SK-N-SH (cell line): ENCODE data around the gene LRRC1. TPM values are rescaled to one million over a fixed set of nuclear protein-coding genes. Genes with fewer than 3 reads are reported as not detected.

ENCODE experiments used
- CTCF ChIA-PET: fragments of 300-600, 350-600 bp; formaldehyde crosslinking; extraction: SDS; loops from one replicate; lab custom pipeline; 2021; lab: Yijun Ruan, JAX
- POLR2A ChIA-PET: fragments of 350-600 bp; sonication (Branson Sonifier 250); formaldehyde crosslinking; extraction: SDS; loops from one replicate; lab custom pipeline; 2020; ENCODE audit warnings: antibody characterized with exemption, inconsistent platforms; lab: Yijun Ruan, JAX
- DNase-seq: peaks from one replicate; pipeline ENCODE4 v3.0.0; 2012
- H2AFZ ChIP-seq: fragments of 200-600 bp; sonication (generic); 2 replicates; pipeline ENCODE4 v1.8.1; 2016; ENCODE audit warnings: antibody characterized with exemption, mild to moderate bottlenecking, low read depth
- H3F3A ChIP-seq: fragments of 200-600 bp; sonication (generic); replicated peaks from 2 replicates; pipeline ENCODE3; 2016; ENCODE audit warnings: antibody characterized with exemption, mild to moderate bottlenecking; ENCODE audit not compliant: insufficient read depth
- H3K27ac ChIP-seq, 2 experiments: fragments of 200-500 bp in 1 of 2; fragments of 200-600 bp in 1 of 2; sonication (Bioruptor generic) in 1 of 2; sonication (generic), shearing (Covaris generic) in 1 of 2; 2 replicates each; pipeline versions ENCODE4 v1.5.1 to v1.6.1; 2014 to 2016; ENCODE audit warnings: low read depth in 2 of 2, inconsistent platforms in 1 of 2, low read length in 1 of 2, mild to moderate bottlenecking in 1 of 2, mixed read lengths in 1 of 2
- H3K27me3 ChIP-seq: fragments of 200-600 bp; sonication (generic), shearing (Covaris generic); 2 replicates; pipeline ENCODE4 v1.6.1; 2016; ENCODE audit warnings: mixed run types; ENCODE audit not compliant: insufficient read depth
- H3K36me3 ChIP-seq, 2 experiments: fragments of 200-500 bp in 1 of 2; fragments of 200-600 bp in 1 of 2; sonication (Bioruptor generic) in 1 of 2; sonication (generic) in 1 of 2; replicated peaks in 1 of 2; 2 replicates each; pipeline versions ENCODE3 to v1.5.1; 2014 to 2016; ENCODE audit warnings: low read length in 1 of 2, mild to moderate bottlenecking in 1 of 2; ENCODE audit not compliant: insufficient read depth in 2 of 2, control insufficient read depth in 1 of 2
- H3K4me1 ChIP-seq, 2 experiments: fragments of 200-500 bp in 1 of 2; fragments of 200-600 bp in 1 of 2; sonication (Bioruptor generic) in 1 of 2; sonication (generic), shearing (Covaris generic) in 1 of 2; 2 replicates each; pipeline versions ENCODE4 v1.5.1 to v1.6.1; 2014 to 2016; ENCODE audit warnings: low read depth in 1 of 2, low read length in 1 of 2, mixed run types in 1 of 2; ENCODE audit not compliant: insufficient read depth in 2 of 2, control insufficient read depth in 1 of 2
- H3K4me2 ChIP-seq: fragments of 200-600 bp; sonication (generic), shearing (Covaris generic); 2 replicates; pipeline ENCODE4 v1.6.1; 2017; ENCODE audit warnings: mixed run types
- H3K4me3 ChIP-seq, 2 experiments: fragments of 200-500 bp in 1 of 2; fragments of 200-600 bp in 1 of 2; sonication (Bioruptor generic) in 1 of 2; sonication (generic), shearing (Covaris generic) in 1 of 2; 2 replicates each; pipeline versions ENCODE4 v1.5.1 to v1.8.1; 2014 to 2016; ENCODE audit warnings: low read depth in 2 of 2, inconsistent platforms in 1 of 2, low read length in 1 of 2, mild to moderate bottlenecking in 1 of 2, mixed read lengths in 1 of 2, moderate library complexity in 1 of 2
- H3K79me2 ChIP-seq: fragments of 200-600 bp; sonication (generic); 2 replicates; pipeline ENCODE4 v1.8.1; 2017; ENCODE audit warnings: mild to moderate bottlenecking; ENCODE audit not compliant: insufficient read depth
- H3K9ac ChIP-seq: fragments of 200-600 bp; sonication (generic); 2 replicates; pipeline ENCODE4 v1.6.1; 2017; ENCODE audit warnings: mixed run types
- H3K9me2 ChIP-seq: fragments of 200-600 bp; sonication (generic); 2 replicates; pipeline ENCODE4 v1.6.1; 2017; ENCODE audit warnings: mixed run types
- H3K9me3 ChIP-seq: fragments of 200-600 bp; sonication (generic); 2 replicates; pipeline ENCODE4 v1.6.1; 2017; ENCODE audit warnings: mixed run types, mild to moderate bottlenecking, moderate library complexity
- H4K20me1 ChIP-seq: fragments of 200-600 bp; sonication (generic); 2 replicates; pipeline ENCODE4 v1.6.1; 2017; ENCODE audit warnings: mild to moderate bottlenecking, mixed run types; ENCODE audit not compliant: insufficient read depth
- CHD2 ChIP-seq: fragments of 150-350 bp; IDR thresholded peaks from 2 replicates; pipeline ENCODE4 v1.6.1; 2018; ENCODE audit warnings: low read length; ENCODE audit not compliant: partially characterized antibody
- EP300 ChIP-seq, 2 experiments: IDR thresholded peaks; 2 replicates each; pipeline versions ENCODE4 v1.4.0 to v1.6.1; 2012; ENCODE audit warnings: borderline replicate concordance in 1 of 2, low read depth in 1 of 2, low read length in 1 of 2
- FOXJ3 ChIP-seq: sonication (generic); formaldehyde crosslinking; IDR thresholded peaks from 2 replicates; pipeline ENCODE4 v1.5.1; 2020; ENCODE audit warnings: mild to moderate bottlenecking, missing genetic modification reagents
- GABPA ChIP-seq: IDR thresholded peaks from 2 replicates; pipeline ENCODE4 v1.4.0; 2012; ENCODE audit warnings: low read depth, mild to moderate bottlenecking
- JUND ChIP-seq: IDR thresholded peaks from 2 replicates; pipeline ENCODE4 v1.4.0; 2012
- MEF2A ChIP-seq: IDR thresholded peaks from 2 replicates; pipeline ENCODE4 v1.4.0; 2012; ENCODE audit warnings: low read depth, borderline replicate concordance
- NFIC ChIP-seq: IDR thresholded peaks from 2 replicates; pipeline ENCODE4 v1.4.0; 2012; ENCODE audit warnings: borderline replicate concordance
- NRF1 ChIP-seq: IDR thresholded peaks from 2 replicates; pipeline ENCODE4 v1.6.1; 2012; ENCODE audit warnings: low read depth, mild to moderate bottlenecking, low read length
- POLR2AphosphoS5 ChIP-seq: IDR thresholded peaks from 2 replicates; pipeline ENCODE4 v1.6.1; 2012; ENCODE audit warnings: low read depth, low read length
- RFX5 ChIP-seq: IDR thresholded peaks from 2 replicates; pipeline ENCODE4 v1.6.1; 2012; ENCODE audit warnings: mild to moderate bottlenecking, improper control_type of control experiment, low read length
- RXRA ChIP-seq: IDR thresholded peaks from 2 replicates; pipeline ENCODE4 v1.4.0; 2012; ENCODE audit warnings: low read depth, mild to moderate bottlenecking, borderline replicate concordance
- SIN3A ChIP-seq: IDR thresholded peaks from 2 replicates; pipeline ENCODE4 v1.6.1; 2012; ENCODE audit warnings: low read depth, mild to moderate bottlenecking, low read length, moderate library complexity, borderline replicate concordance
- WGBS: methylation state at CpG from one replicate; pipeline ENCODE4 v1.1.6; 2017; ENCODE audit warnings: low lambda C conversion rate; 5-methylcytosine and 5-hydroxymethylcytosine counted together
- polyA plus RNA-seq, 3 experiments: library from polyadenylated mRNA; depleted of rRNA; stranded (reverse); fragments of >200 nt; gene quantifications; 2 replicates each; pipeline ENCODE4 v1.2.3, GENCODE V29; 2012
- TF ChIP-seq, protein P1 (sequence below): fragments of 150-350 bp; IDR thresholded peaks from 2 replicates; pipeline ENCODE4 v1.6.1; 2017; ENCODE audit warnings: antibody characterized with exemption, low read length, low read depth, borderline replicate concordance
- TF ChIP-seq, protein P2 (sequence below): fragments of 200-600 bp; sonication (generic); IDR thresholded peaks from 2 replicates; pipeline ENCODE4 v1.6.1; 2017; ENCODE audit warnings: antibody characterized with exemption, mild to moderate bottlenecking, moderate library complexity
- TF ChIP-seq, protein P3 (sequence below): IDR thresholded peaks from 2 replicates; pipeline ENCODE4 v1.4.0; 2012; ENCODE audit warnings: low read depth
- TF ChIP-seq, protein P4 (sequence below): IDR thresholded peaks from 2 replicates; pipeline ENCODE4 v1.4.0; 2012; ENCODE audit warnings: low read depth, borderline replicate concordance
- TF ChIP-seq, protein P5 (sequence below): fragments of 150-350 bp; IDR thresholded peaks from 2 replicates; pipeline ENCODE4 v1.6.1; 2016; ENCODE audit warnings: mild to moderate bottlenecking, low read depth, low read length
- TF ChIP-seq, protein P6 (sequence below): IDR thresholded peaks from 2 replicates; pipeline ENCODE4 v1.6.1; 2012; ENCODE audit warnings: mild to moderate bottlenecking, low read depth, low read length, moderate library complexity

The LRRC1 gene
- polyA plus RNA-seq, 1 of the 3 experiments (the other 2 are of a cell fraction): 0.84 TPM

DNA sequence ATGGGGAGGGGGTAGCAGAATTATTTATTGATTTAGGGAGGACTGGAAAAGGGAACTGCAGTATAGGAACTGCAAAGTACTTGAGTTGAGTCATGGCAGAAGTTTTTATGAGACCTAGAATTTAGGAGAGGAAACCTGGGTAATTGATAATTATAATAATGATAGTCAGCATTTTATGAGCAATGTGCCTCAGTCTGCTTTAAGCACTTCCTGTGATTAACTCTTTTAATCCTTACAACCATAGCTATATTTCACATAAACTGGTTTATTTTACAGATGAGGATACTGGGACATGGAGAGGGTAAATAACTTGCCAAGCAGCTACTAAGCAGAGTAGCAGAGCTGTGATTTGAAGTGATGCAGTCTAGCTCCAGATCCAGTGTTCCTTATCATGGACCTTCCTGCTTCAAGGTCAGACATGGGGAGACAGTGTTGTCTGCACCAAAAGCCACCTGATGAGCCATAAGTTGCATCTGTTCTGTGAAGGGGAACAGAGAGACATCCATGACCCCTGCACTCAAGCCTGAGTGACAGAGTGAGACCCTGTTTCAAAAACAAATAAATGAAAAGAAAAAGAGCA lies 13.6 kb downstream of the LRRC1 start:
- POLR2A ChIA-PET: no interaction called here
- Histone ChIP-seq H3K4me1 (no peaks in the 10 kb centered on the region), H3F3A (no peaks in the 10 kb centered on the region), H2AFZ (no peak overlapping the region), H3K79me2 (no peaks in the 10 kb centered on the region), H3K4me2 (no peak overlapping the region), H3K4me3 (no peak overlapping the region), H4K20me1 (no peaks in the 10 kb centered on the region), H3K27me3 (peaks cover 6% of the 10 kb centered on the region; the same call in 1 of the 2 replicates), H3K9me2 (no peaks in the 10 kb centered on the region), H3K9ac (no peak overlapping the region), H3K27ac (no peak overlapping the region), H3K36me3 (no peaks in the 10 kb centered on the region), H3K9me3 (no peaks in the 10 kb centered on the region)
- DNase-seq: no peak
- CTCF ChIA-PET: interaction anchor here (1.3 kb wide), 1 partner anchor 15 kb away, joined by 3 read pairs; no protein-coding TSS in a partner anchor
- TF ChIP-seq NRF1 (no peak), EP300 (IDR thresholded peaks at IDR 0.05; ENCODE audit: borderline replicate concordance in 1 of 2, low read depth in 1 of 2, low read length in 1 of 2) (no peak), RFX5 (no peak), GABPA (no peak), POLR2AphosphoS5 (no peak), JUND (no peak), FOXJ3 (CRISPR knock-in tag) (no peak), RXRA (no peak)
- TF ChIP-seq, protein P1, sequence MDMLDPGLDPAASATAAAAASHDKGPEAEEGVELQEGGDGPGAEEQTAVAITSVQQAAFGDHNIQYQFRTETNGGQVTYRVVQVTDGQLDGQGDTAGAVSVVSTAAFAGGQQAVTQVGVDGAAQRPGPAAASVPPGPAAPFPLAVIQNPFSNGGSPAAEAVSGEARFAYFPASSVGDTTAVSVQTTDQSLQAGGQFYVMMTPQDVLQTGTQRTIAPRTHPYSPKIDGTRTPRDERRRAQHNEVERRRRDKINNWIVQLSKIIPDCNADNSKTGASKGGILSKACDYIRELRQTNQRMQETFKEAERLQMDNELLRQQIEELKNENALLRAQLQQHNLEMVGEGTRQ: no peak
- TF ChIP-seq, protein P2, sequence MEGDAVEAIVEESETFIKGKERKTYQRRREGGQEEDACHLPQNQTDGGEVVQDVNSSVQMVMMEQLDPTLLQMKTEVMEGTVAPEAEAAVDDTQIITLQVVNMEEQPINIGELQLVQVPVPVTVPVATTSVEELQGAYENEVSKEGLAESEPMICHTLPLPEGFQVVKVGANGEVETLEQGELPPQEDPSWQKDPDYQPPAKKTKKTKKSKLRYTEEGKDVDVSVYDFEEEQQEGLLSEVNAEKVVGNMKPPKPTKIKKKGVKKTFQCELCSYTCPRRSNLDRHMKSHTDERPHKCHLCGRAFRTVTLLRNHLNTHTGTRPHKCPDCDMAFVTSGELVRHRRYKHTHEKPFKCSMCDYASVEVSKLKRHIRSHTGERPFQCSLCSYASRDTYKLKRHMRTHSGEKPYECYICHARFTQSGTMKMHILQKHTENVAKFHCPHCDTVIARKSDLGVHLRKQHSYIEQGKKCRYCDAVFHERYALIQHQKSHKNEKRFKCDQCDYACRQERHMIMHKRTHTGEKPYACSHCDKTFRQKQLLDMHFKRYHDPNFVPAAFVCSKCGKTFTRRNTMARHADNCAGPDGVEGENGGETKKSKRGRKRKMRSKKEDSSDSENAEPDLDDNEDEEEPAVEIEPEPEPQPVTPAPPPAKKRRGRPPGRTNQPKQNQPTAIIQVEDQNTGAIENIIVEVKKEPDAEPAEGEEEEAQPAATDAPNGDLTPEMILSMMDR: no peak
- TF ChIP-seq, protein P3, sequence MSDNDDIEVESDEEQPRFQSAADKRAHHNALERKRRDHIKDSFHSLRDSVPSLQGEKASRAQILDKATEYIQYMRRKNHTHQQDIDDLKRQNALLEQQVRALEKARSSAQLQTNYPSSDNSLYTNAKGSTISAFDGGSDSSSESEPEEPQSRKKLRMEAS: no peak
- TF ChIP-seq, protein P4, sequence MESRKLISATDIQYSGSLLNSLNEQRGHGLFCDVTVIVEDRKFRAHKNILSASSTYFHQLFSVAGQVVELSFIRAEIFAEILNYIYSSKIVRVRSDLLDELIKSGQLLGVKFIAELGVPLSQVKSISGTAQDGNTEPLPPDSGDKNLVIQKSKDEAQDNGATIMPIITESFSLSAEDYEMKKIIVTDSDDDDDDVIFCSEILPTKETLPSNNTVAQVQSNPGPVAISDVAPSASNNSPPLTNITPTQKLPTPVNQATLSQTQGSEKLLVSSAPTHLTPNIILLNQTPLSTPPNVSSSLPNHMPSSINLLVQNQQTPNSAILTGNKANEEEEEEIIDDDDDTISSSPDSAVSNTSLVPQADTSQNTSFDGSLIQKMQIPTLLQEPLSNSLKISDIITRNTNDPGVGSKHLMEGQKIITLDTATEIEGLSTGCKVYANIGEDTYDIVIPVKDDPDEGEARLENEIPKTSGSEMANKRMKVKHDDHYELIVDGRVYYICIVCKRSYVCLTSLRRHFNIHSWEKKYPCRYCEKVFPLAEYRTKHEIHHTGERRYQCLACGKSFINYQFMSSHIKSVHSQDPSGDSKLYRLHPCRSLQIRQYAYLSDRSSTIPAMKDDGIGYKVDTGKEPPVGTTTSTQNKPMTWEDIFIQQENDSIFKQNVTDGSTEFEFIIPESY: no peak

DNA sequence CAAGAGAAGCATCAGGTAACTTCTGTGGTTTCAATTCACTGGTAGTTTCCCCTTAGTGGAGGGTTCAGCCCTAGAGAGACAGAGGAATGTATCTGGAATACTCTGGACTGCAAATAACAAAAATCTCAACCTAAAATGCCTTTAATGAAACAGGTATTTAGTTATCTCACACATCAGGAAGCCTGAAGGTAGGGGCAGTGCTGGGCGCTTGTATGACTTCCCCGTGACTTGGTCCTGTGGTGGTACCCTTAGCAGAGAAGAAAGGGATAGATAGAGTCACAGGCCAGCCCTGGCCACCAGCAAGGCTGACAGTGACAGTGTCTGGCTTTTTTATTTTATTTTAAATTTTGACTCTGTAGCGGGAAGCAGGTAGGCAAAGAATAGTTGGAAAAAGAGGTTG lies 14.9 kb downstream of the LRRC1 start:
- H3K4me3 ChIP-seq: no peak overlapping the region
- no peaks in the 10 kb centered on the region for H3K9me3 ChIP-seq
- no peaks in the 10 kb centered on the region for H3K36me3 ChIP-seq
- ChIA-PET CTCF (no interaction called here), POLR2A (no interaction called here)
- no peaks in the 10 kb centered on the region for H3K4me1 ChIP-seq
- H3K9ac ChIP-seq: no peak overlapping the region
- H4K20me1 ChIP-seq: no peaks in the 10 kb centered on the region
- WGBS: 16% methylated on average over 3 of the region's 3 CpGs
- H3K9me2 ChIP-seq: no peaks in the 10 kb centered on the region
- no peak overlapping the region for H3K27ac ChIP-seq
- H3K79me2 ChIP-seq: no peaks in the 10 kb centered on the region
- no peak for DNase-seq
- H3K27me3 ChIP-seq: peaks cover 9% of the 10 kb centered on the region; the same call in 1 of the 2 replicates
- no peak overlapping the region for H2AFZ ChIP-seq
- H3K4me2 ChIP-seq: no peak overlapping the region
- no peaks in the 10 kb centered on the region for H3F3A ChIP-seq
- TF ChIP-seq RXRA: no peak
- TF ChIP-seq, protein P5, sequence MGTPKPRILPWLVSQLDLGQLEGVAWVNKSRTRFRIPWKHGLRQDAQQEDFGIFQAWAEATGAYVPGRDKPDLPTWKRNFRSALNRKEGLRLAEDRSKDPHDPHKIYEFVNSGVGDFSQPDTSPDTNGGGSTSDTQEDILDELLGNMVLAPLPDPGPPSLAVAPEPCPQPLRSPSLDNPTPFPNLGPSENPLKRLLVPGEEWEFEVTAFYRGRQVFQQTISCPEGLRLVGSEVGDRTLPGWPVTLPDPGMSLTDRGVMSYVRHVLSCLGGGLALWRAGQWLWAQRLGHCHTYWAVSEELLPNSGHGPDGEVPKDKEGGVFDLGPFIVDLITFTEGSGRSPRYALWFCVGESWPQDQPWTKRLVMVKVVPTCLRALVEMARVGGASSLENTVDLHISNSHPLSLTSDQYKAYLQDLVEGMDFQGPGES: no peak
- no peak for TF ChIP-seq MEF2A
- no peak for TF ChIP-seq EP300 (IDR thresholded peaks at IDR 0.05; ENCODE audit: borderline replicate concordance in 1 of 2, low read depth in 1 of 2, low read length in 1 of 2)
- TF ChIP-seq SIN3A: no peak
- no peak for TF ChIP-seq CHD2
- TF ChIP-seq, protein P6, sequence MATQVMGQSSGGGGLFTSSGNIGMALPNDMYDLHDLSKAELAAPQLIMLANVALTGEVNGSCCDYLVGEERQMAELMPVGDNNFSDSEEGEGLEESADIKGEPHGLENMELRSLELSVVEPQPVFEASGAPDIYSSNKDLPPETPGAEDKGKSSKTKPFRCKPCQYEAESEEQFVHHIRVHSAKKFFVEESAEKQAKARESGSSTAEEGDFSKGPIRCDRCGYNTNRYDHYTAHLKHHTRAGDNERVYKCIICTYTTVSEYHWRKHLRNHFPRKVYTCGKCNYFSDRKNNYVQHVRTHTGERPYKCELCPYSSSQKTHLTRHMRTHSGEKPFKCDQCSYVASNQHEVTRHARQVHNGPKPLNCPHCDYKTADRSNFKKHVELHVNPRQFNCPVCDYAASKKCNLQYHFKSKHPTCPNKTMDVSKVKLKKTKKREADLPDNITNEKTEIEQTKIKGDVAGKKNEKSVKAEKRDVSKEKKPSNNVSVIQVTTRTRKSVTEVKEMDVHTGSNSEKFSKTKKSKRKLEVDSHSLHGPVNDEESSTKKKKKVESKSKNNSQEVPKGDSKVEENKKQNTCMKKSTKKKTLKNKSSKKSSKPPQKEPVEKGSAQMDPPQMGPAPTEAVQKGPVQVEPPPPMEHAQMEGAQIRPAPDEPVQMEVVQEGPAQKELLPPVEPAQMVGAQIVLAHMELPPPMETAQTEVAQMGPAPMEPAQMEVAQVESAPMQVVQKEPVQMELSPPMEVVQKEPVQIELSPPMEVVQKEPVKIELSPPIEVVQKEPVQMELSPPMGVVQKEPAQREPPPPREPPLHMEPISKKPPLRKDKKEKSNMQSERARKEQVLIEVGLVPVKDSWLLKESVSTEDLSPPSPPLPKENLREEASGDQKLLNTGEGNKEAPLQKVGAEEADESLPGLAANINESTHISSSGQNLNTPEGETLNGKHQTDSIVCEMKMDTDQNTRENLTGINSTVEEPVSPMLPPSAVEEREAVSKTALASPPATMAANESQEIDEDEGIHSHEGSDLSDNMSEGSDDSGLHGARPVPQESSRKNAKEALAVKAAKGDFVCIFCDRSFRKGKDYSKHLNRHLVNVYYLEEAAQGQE: no peak
- no peak for TF ChIP-seq NFIC
